GM18951 (cell line): ENCODE results near the gene CCL14.

Source experiments
- POLR2A ChIP-seq: IDR thresholded peaks from 4 replicates; pipeline ENCODE4 v1.6.1; 2011; ENCODE audit warnings: mild to moderate bottlenecking; ENCODE audit not compliant: insufficient read length, insufficient read depth; ENCODE audit errors: extremely low read depth
- in situ Hi-C: fragments of 300-500 bp; cut with MboI; formaldehyde crosslinking; loops from one replicate; pipeline ENCODE4 v1.12.0; 2022; ENCODE audit warnings: low sequenced_read_pairs, mixed read lengths, inconsistent platforms; ENCODE audit not compliant: unreplicated experiment

The CCL14 gene

GRCh38 chr17:35978346-35978745 is 8.2 kb downstream of the CCL14 start:
- no peak for TF ChIP-seq POLR2A
- in situ Hi-C loops: no loop called here

DNA sequence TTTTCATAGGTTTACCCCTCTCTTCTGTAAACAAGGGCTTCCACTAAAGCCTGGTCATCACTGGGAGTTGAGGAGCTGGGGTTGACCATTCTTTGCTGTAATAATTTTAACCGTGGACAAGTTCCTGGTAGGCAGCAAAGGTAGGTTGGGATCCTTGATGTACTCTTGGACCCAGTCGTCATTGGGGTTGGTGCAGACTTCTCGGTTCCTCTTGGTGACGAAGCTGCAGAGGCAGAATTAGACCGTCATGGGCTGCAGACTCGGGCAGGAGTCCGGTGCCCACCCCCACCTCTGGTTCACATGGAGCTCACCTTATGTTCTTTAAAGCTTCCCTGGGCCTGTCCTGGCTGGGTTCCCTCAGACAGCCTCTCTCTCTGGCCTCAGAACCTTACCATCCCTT is 9.0 kb downstream of the CCL14 start:
- in situ Hi-C loops: no loop called here
- TF ChIP-seq POLR2A: no peak

GRCh38 chr17:35973333-35974260 is 12.9 kb downstream of the CCL14 start:
- in situ Hi-C loops: loop anchor here (5.0 to 25.0 kb wide), 2 partner anchors 174 to 514 kb away; partner anchors contain the start of gene ZNHIT3

GRCh38 chr17:35972945-35973332 is 13.6 kb downstream of the CCL14 start:
- in situ Hi-C loops: loop anchor here (5.0 to 25.0 kb wide), 2 partner anchors 174 to 514 kb away; partner anchors contain the start of gene ZNHIT3
- no peak for TF ChIP-seq POLR2A

More at GRCh38 chr17:35973333-35974260, 12.9 kb downstream of the CCL14 start:
- no peak for TF ChIP-seq POLR2A

DNA sequence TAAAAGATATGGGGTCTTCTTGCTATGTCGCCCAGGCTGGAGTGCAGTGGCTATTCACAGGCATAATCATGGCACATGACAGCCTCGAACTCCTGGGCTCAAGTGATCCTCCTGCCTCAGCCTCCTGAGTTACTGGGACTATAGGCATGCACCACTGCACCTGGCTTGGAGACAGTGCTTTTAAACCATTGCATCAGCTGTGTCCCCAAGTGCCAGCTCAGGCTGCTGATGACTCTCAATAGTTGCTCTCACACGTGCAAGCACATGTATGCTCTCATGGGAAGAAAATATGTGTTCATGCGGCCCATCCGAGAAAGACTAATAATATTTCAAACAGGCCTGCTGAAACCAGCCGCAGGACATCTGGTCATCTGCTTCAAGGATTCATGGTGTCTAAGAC is 14.0 kb downstream of the CCL14 start:
- in situ Hi-C loops: loop anchor here (5.0 to 25.0 kb wide), 2 partner anchors 175 to 515 kb away; partner anchors contain the start of gene ZNHIT3
- TF ChIP-seq POLR2A: no peak

DNA sequence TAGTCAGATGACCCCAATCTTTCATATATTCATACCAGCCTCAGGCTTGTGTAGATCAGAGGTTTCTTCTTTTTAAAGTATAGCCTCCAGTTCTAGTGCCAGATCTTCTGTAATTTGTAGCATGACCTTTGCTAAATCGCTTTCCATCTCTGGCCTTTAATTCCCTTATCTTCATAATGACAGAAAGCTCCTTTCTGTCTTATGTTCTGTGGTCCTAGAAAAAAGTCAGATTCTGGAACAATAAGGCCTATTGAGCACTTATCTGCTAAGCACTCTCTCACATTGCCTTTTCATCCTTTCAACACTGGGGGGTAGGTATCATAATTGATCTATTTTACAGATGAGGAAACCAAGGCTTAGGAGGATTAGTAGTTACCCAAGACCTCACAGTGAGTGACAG is 14.5 kb downstream of the CCL14 start:
- in situ Hi-C loops: loop anchor here (5.0 to 25.0 kb wide), 2 partner anchors 175 to 515 kb away; partner anchors contain the start of gene ZNHIT3
- no peak for TF ChIP-seq POLR2A

DNA sequence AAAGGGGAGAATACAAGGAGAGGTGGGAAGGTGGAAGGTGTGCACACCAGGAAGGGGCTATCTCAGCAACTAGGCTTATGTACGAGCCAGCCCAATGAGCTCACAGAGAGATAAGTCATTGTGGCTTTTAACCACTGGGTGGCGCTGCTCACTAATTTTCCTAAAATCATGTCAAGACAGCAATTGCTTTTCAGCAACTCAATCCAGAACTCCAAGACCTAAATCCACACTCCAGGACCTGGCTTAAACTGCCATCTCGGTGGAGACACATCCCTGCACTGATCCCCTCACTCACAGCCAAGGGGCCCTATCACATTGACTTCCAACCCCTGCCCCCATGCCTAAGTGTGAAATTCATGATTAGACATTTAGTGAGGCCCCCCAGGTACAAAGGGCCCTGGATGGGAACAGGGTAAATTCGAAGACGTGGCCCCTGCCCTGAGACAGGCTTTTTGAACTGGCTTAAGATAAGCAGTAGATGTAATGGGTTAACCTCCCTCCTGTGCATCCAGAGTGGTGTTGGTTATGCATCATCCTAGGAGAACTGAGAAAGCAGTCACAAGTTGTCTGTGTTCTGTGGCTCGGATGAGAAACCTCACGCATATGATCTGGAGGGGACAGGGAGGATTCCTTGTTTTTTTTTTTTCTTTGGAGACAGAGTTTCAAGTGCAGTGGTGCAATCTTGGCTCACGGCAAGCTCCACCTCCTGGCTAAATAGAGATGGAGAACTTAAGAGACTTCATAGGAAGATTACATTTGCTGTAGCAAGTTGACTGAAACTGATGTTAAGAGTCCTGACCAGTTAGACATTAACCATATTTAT is 16.8 kb downstream of the CCL14 start:
- TF ChIP-seq POLR2A: no peak
- in situ Hi-C loops: loop anchor here (5.0 to 25.0 kb wide), 2 partner anchors 178 to 518 kb away; partner anchors contain the start of gene ZNHIT3

- TF ChIP-seq POLR2A: no peak
- in situ Hi-C loops: loop anchor here (25.0 kb wide), 1 partner anchor 519 kb away; the partner anchor contains the start of gene ZNHIT3
Measured at GRCh38 chr17:35968520-35969054, 17.9 kb downstream of the CCL14 start.

DNA sequence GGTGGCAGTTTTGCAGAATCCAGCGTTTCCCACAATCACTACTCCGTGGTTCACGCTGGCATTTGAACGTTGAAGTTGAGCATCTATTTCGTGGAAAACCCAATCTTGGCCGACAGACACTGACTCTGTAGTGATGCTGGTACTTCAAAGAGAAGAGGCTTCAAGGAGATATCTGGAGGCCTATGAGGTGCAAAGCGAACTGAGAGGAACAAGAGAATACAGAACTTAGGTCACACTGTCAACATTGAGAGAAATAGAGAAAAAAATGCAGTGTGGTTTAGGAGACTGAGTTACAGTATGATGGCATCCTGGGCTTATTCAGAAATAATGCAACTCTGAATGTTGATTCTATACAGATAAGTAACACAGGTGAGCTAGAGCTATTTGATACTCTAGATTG is 21.3 kb downstream of the CCL14 start:
- in situ Hi-C loops: loop anchor here (25.0 kb wide), 1 partner anchor 522 kb away; the partner anchor contains the start of gene ZNHIT3
- no peak for TF ChIP-seq POLR2A

- in situ Hi-C loops: loop anchor here (25.0 kb wide), 1 partner anchor 524 kb away; the partner anchor contains the start of gene ZNHIT3
- TF ChIP-seq POLR2A: no peak
Measured at GRCh38 chr17:35963663-35964062, 22.9 kb downstream of the CCL14 start.

DNA sequence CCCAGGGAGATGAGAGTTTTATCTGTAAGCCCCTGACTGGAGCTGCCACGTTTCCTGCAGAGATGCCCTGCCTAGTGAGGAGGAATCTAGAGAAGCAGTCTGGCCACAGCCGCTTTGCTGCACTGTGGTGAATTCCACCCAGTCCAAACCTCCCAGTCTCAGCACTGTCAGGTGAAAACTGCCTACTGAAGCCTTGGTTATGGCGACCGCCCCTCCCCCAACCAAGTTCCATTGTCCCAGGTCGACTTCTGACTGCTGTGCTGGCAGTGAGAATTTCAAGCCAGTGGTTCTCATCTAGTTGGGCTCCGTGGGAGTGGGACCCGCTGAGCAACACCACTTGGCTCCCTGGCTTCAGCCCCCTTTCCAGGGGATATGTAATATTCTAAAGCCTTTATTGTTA is 32.8 kb downstream of the CCL14 start:
- TF ChIP-seq POLR2A: no peak
- in situ Hi-C loops: loop anchor here (25.0 kb wide), 1 partner anchor 534 kb away; the partner anchor contains the start of gene ZNHIT3

GRCh38 chr17:35949401-35949800 is 37.1 kb downstream of the CCL14 start:
- in situ Hi-C loops: no loop called here
- no peak for TF ChIP-seq POLR2A

DNA sequence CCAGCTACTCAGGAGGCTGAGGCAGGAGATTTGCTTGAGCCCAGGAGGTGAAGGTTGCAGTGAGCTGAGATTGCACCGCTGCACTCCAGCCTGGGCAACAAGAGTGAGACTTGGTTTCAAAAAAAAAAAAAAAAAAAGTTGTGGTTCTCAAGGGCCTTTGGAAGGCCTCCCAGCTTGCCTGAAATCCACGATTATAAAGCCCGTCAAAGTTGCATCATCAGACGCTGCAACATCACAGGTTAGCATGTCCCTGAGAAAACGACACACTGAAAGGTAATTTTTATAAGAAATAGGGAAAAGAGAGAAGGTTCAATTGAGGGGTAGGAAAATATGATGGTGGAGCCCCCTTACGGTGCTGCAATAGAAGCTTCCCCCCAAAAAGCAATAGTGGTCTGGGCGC is 38.4 kb downstream of the CCL14 start:
- in situ Hi-C loops: no loop called here
- no peak for TF ChIP-seq POLR2A

GRCh38 chr17:35947156-35947585 is 39.4 kb downstream of the CCL14 start:
- no peak for TF ChIP-seq POLR2A
- in situ Hi-C loops: no loop called here
